GM23248 (cell line): ENCODE measurements around the gene STMND1.

Experiments used
- EZH2 ChIP-seq: fragments of 200-600 bp; sonication (generic); IDR thresholded peaks from 2 replicates; pipeline ENCODE4 v1.6.1; 2018; ENCODE audit warnings: antibody characterized with exemption, mild to moderate bottlenecking; ENCODE audit not compliant: insufficient read depth, poor library complexity, severe bottlenecking
- EZH2phosphoT487 ChIP-seq: fragments of 200-600 bp; sonication (generic); IDR thresholded peaks from 2 replicates; pipeline ENCODE4 v1.6.1; 2018; ENCODE audit warnings: antibody characterized with exemption, moderate library complexity, mild to moderate bottlenecking, low read depth; ENCODE audit not compliant: insufficient read depth

GRCh38 chr6:17088091-17088611 lies 13.7 kb upstream of the STMND1 start:
- no peak for TF ChIP-seq EZH2phosphoT487
- TF ChIP-seq EZH2 = no peak
